Hippocampal formation (tissue), 2 donors: ENCODE data around the gene DNM3.
"Not testable (repeated sequence)": the region's sequence is repeated elsewhere in the genome, so short reads cannot be mapped to it uniquely, and the experiment has no call there.

ENCODE experiments used
- DNase-seq, 2 donors: peaks; one replicate each; lab custom pipeline; 2025; lab: John Stamatoyannopoulos, UW

Gene DNM3

GRCh38 chr1:172277989-172278388 is 436.7 kb downstream of the DNM3 start:
- no peak for DNase-seq

- DNase-seq, result no peak
Observed at GRCh38 chr1:172278478-172278877, 437.2 kb downstream of the DNM3 start.

- no peak for DNase-seq
Observed at GRCh38 chr1:172279939-172280636, 438.8 kb downstream of the DNM3 start.

DNA sequence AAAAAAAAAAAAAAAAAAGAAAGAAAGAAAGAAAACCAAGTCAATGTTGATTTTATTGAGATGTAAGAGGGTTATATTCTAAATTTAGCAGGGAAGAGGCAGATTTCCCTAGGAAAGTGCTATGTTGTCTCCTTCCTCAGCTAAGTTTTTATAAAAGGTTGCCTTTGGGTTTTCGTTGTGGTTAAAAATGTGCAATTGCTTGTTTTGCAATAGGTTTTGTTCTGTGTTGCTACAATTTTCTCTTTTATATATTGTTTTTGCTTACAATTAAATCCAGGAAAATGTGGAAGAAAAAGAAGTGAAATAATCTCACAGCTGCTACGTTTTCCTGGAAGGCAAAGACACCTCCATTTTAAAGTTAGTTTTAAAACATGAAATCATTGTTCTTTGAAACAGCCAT is 442.5 kb downstream of the DNM3 start:
- DNase-seq, result no peak

- no peak for DNase-seq
Observed at GRCh38 chr1:172286629-172287076, 445.4 kb downstream of the DNM3 start.

DNA sequence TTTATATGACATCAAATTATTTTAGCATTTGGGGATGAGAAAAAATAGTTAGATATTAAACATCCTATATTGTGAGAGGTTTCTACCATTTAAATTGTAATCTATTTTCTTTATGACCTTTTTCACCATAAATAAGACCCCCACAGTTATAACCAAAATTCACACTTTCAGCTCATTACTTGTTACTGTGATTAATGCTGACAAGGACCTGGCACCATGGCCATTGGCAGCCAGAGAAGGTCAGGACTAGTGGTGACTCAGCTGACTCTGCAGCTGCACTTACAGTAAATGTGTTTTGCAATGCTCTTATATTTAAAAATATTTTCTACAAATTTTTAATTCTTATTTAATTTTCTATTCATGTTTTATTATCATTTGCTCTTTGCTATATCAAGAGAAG is 445.9 kb downstream of the DNM3 start:
- no peak for DNase-seq

DNA sequence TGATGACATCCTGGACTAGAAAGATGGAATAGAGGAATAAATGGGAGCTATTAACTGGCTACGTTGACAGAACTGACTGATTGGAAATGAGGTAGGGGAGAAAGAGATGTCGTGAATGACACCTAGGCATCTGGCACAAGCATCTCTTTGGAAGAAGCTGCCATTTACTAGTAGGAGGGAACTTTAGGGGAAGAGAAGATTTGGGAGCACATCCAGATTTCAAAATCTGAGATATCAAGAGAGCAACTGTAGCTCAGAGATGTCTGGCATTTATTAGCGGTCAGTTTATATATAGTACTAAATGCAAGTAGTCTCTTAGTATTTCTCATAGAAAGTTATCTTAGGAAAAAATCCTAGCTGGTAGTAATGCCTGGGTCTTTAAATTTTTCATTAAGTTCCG is 447.3 kb downstream of the DNM3 start:
- no peak for DNase-seq

DNA sequence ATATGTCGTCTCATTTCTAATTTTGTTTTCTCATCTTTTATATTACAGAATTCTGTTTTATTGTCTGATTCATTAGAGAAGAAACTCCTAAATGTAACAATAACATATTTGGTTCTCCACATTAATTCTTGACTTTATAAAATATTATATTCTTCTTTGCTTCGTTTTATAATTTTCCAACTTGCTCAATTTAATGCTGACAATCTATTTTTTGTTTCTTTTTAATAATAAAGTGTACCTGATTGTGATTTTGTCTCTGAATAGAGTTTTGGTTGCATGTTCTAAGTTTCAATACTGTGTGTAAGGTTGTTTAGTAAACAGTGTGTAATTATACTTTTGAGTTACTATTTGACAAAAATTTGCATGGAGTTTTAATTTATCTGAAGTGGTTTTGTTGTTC is 448.1 kb downstream of the DNM3 start:
- no peak for DNase-seq

DNA sequence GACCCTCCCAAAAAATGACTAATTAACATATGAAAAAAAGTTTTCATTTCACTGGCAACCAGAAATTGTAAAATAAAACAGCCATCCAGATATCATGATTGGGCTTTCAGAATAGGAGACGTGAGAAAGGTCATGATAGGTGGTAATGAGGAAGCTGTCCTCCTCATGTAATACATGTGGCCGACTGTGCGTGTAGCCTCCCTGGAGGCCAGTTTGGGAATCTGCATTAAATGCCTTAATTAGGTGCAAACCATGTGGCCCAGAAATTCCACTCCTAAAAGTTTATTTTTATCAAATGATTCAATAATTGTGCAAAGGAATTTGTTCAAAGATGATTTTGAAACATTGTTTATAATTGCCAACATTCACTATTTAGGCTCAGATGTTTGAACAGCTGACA is 451.5 kb downstream of the DNM3 start:
- DNase-seq, result no peak

GRCh38 chr1:172293429-172293828 is 452.1 kb downstream of the DNM3 start:
- no peak for DNase-seq

DNA sequence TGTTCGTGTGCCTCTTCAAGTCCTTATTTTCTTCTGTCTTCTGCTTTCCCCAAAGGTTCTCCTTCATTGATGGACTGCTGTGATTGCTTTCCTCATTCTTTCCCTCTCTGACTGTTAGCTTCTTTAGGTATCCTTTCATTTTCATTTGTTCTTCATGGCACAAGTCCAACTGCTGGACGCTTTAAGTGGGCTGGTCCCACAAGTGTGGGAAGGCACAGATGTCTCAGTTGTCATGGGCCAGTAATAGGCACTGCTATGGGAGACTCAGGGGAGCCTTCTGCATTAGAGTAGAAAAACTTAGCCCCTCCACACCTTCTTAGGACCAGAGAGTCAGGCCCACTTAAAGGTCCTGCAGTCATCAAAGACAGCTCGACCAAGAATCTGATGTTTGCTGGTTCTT is 456.8 kb downstream of the DNM3 start:
- DNase-seq, result no peak

DNA sequence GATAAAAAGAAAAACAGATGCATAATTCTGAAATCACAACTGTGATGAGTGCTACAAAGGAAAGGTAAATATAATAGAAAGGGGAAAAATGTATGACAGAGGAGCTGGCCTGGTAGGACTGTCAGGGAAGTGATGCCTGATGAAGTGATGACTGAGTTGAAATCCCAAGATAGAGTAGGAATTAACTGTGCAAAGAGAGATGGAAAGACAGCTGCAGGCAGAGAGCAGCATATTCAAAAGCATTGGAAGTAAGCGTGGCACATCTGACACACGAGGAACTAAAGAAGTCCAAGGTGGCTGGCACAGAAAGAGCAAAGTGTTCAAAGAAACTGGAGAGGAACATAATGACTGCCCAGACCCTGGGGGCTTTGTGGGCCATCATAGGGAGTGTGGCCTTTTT is 457.6 kb downstream of the DNM3 start:
- DNase-seq, result no peak

DNA sequence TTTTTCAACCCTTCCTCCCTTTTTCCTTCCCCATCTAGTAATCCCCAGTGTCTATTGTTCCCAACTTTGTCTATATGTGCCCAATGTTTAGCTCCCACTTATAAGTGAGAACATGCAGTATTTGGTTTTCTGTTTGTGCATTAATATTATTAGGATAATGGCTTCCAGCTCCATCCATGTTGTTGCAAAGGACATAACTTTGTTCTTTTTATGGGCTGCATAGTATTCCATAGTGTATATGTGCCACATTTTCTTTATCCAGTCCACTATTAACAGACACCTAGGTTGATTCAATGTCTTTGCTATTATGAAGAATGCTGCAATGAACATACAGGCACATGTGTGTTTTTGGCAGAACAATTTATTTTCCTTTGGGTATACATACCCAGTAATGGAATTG is 458.2 kb downstream of the DNM3 start:
- DNase-seq, result no peak

- not testable (repeated sequence) for DNase-seq
Observed at GRCh38 chr1:172307508-172307907, 466.2 kb downstream of the DNM3 start.

DNA sequence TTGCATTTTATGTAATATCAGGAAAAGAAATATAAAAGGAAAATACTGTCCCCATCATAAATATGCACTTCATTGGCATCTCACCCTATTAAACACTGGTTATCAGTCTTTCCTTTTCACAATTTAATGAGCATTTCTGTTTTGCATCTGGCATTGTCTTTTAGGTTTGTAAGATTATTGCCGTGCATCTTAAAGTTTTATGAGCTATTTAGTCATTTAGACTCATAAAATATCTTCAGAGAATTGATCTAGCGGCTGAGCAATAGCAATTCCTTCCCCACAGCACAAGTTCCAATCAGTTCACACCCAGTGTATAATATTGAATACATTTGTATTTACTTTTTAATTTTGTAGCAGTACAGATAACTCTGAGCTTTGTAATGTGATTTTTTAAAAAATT is 466.8 kb downstream of the DNM3 start:
- no peak for DNase-seq

GRCh38 chr1:172308577-172308976 is 467.3 kb downstream of the DNM3 start:
- no peak for DNase-seq

- DNase-seq, result no peak
Observed at GRCh38 chr1:172320733-172321132, 479.4 kb downstream of the DNM3 start.

- DNase-seq, result no peak
Observed at GRCh38 chr1:172321451-172321850, 480.2 kb downstream of the DNM3 start.

- no peak for DNase-seq
Observed at GRCh38 chr1:172322219-172323061, 481.1 kb downstream of the DNM3 start.

GRCh38 chr1:172323686-172324085 is 482.4 kb downstream of the DNM3 start:
- DNase-seq, result no peak

GRCh38 chr1:172324086-172324485 is 482.8 kb downstream of the DNM3 start:
- no peak for DNase-seq

DNA sequence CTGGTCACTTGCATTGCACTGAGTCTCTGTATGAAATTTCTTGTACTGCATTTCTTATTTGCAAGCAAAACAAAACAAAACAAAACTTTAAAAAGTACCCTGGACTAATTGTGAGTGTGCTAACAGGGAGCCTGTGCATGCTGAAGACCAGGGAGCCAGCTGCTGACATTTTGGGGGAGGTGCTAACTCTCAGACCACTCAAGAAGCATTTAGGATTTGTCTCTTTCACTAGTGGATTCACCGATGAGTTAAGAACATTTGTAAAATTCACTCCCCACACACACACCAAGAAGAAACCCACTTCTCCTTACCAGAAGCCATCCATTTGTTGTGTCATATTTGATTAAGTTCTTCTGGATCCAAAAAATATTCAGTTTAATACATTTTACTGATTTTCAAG is 483.5 kb downstream of the DNM3 start:
- DNase-seq, result no peak

DNA sequence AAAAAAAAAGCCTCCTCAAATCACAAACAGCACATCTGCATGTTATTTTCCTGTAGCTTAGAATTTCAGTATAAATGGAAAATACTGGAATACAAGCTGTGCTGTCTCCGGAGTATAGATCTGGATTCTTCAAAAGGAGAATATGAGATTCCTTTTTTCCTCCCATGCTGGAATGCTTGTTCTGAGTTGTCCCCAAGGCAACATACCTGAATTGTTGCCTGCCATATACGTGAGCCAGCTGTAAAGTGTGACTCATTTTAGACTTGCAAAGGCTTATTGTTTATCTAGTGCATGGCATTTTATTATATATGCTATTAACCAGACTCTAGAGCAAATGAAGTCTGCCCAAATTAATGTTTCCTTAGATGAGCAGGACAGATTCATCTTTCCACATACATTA is 484.2 kb downstream of the DNM3 start:
- DNase-seq, result no peak
